Prostate gland (tissue), 2 donors: ENCODE measurements around the gene NXPH4. TPM values are rescaled to one million over a fixed set of nuclear protein-coding genes. Genes with fewer than 3 reads are reported as not detected.

ENCODE experiments used
- DNase-seq: peaks from one replicate; pipeline ENCODE4 v3.0.0-alpha.2; 2019; ENCODE audit warnings: low spot score
- H3K27ac ChIP-seq, 2 donors: fragments of 200-600 bp; sonication (generic); 2 replicates each; pipeline ENCODE4 v1.5.1; 2017 to 2019
- H3K27me3 ChIP-seq: fragments of 200-600 bp; sonication (generic); replicated peaks from 2 replicates; pipeline ENCODE4 v1.5.1; 2019; ENCODE audit not compliant: insufficient read depth
- H3K36me3 ChIP-seq, 2 donors: fragments of 200-600 bp; sonication (generic); 1 replicate in 1 of 2; 2 replicates in 1 of 2; pipeline versions ENCODE4 v1.5.1 to v1.8.1; 2017 to 2019
- H3K4me1 ChIP-seq: fragments of 200-600 bp; sonication (generic); replicated peaks from 2 replicates; pipeline ENCODE4 v1.5.1; 2019
- H3K4me3 ChIP-seq, 2 donors: fragments of 200-600 bp; sonication (generic); 2 replicates each; pipeline ENCODE4 v1.5.1; 2017 to 2019
- H3K9me3 ChIP-seq: fragments of 200-600 bp; sonication (generic); 2 replicates; pipeline ENCODE4 v1.5.1; 2017
- POLR2A ChIP-seq: fragments of 450-650 bp; IDR thresholded peaks from one replicate; pipeline ENCODE4 v1.6.1; 2016; ENCODE audit warnings: antibody characterized with exemption, mild to moderate bottlenecking
- POLR2AphosphoS5 ChIP-seq: sonication (generic); formaldehyde crosslinking; IDR thresholded peaks from one replicate; pipeline ENCODE4 v1.6.1; 2017; ENCODE audit warnings: antibody characterized with exemption
- WGBS: methylation state at CpG from one replicate; pipeline ENCODE4 v1.1.5; 2018; 5-methylcytosine and 5-hydroxymethylcytosine counted together
- intact Hi-C: fragments of 100-400 bp; cut with DNase I; formaldehyde crosslinking; loops from one replicate; pipeline ENCODE4 v1.14.2; 2022
- total RNA-seq, 2 donors: library from RNA; depleted of rRNA; stranded (reverse); fragments of >200 nt; gene quantifications; one replicate each; pipeline ENCODE4 v1.1.0, GENCODE V29; 2016
- TF ChIP-seq, protein P1 (sequence below), 4 experiments: fragments of 200-600 bp in 2 of 4; fragments of 450-650 bp in 2 of 4; sonication (generic) in 2 of 4; IDR thresholded peaks; 1 replicate in 3 of 4; 2 replicates in 1 of 4; pipeline ENCODE4 v1.5.1; 2016 to 2019; ENCODE audit warnings: antibody characterized with exemption in 4 of 4, mild to moderate bottlenecking in 2 of 4, moderate library complexity in 2 of 4

NXPH4 gene
- total RNA-seq, 2 donors from 2014 or later = 10.2 to 18.1 TPM

DNA sequence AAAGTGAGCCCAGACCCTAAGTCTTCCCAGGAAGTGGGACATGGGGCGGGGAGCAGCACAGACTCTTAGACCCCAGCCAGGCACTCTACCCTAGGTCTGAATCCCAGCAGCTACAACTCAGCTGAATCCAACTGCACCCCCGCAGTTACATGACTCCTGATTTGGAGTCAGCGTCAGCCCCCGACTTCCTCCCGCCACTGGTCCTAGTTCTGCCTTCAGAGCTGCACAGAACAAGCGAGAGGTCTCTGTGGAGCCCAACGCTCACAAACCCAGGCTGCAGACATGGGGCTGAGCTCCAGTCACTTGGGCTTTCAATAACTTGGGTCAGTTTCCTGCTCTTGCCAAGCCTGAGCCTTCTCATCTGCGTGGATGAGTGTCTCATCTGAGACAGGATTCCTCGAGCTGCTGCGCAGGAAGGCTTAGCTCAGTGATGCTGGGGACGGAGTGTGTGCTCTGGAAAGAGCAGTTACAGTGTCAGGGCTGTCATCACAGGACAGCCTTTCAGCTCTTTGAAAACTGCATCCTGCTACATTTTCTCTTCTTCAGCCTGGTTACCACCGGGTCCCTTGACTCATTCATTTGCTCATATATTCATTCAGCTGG is 30.6 kb upstream of the NXPH4 start:
- intact Hi-C loops = no loop called here
- no peak for DNase-seq
- no peak overlapping the region for H3K27ac ChIP-seq

DNA sequence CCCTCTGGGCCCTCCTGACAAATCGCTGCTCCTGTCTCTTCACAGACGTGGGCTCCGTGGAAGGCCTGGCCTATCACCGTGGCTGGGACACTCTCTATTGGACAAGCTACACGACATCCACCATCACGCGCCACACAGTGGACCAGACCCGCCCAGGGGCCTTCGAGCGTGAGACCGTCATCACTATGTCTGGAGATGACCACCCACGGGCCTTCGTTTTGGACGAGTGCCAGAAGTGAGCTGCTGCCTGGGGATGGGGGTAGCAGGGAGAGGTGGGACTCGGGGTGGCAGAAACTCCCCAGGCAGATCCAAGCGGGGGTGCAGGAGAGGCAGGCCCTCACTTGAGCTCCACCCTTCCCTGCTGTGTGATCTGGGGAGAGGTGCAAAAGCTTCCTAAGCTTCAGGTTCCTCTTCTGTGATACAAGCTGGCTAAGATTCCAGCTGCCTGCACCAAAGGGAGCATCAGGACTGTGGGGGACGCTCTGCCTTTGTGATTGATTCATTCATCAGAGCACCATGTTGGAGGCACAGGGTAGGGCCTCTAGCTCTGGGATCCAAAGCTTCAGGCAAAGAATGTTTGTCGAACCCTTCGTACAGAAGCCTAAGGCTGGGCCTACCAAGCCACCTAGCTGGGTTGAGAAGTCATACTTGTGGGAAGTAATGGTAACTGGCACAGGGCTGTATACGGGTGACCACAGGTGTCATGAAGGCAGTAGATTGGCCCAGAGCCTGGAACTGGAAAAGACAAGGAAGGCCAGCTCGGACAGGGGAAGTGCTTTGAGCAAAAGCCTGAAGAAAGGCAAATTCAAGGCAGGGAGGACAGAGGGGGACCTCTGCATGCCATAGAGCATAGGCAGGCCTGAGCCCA is 29.1 kb upstream of the NXPH4 start:
- no peak for DNase-seq
- TF ChIP-seq, protein P1, sequence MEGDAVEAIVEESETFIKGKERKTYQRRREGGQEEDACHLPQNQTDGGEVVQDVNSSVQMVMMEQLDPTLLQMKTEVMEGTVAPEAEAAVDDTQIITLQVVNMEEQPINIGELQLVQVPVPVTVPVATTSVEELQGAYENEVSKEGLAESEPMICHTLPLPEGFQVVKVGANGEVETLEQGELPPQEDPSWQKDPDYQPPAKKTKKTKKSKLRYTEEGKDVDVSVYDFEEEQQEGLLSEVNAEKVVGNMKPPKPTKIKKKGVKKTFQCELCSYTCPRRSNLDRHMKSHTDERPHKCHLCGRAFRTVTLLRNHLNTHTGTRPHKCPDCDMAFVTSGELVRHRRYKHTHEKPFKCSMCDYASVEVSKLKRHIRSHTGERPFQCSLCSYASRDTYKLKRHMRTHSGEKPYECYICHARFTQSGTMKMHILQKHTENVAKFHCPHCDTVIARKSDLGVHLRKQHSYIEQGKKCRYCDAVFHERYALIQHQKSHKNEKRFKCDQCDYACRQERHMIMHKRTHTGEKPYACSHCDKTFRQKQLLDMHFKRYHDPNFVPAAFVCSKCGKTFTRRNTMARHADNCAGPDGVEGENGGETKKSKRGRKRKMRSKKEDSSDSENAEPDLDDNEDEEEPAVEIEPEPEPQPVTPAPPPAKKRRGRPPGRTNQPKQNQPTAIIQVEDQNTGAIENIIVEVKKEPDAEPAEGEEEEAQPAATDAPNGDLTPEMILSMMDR (IDR thresholded peaks at IDR 0.05) = no peak
- TF ChIP-seq POLR2AphosphoS5 = no peak
- TF ChIP-seq POLR2A = no peak
- intact Hi-C loops = no loop called here
- Histone ChIP-seq H3K4me3 (no peak overlapping the region), H3K27me3 (no peaks in the 10 kb centered on the region), H3K27ac (no peak overlapping the region), H3K36me3 (peaks cover 3 to 25% of the 10 kb centered on the region in 2 donors), H3K4me1 (no peaks in the 10 kb centered on the region), H3K9me3 (no peaks in the 10 kb centered on the region)
- WGBS = 65% methylated on average over 21 of the region's 21 CpGs

More for the DNA sequence above, 30.6 kb upstream of the NXPH4 start:
- TF ChIP-seq, protein P1 (IDR thresholded peaks at IDR 0.05) = no peak
- TF ChIP-seq POLR2A = no peak
- no peak for TF ChIP-seq POLR2AphosphoS5
- no peaks in the 10 kb centered on the region for H3K27me3 ChIP-seq
- peaks cover 3 to 25% of the 10 kb centered on the region in 2 donors for H3K36me3 ChIP-seq
- 93% methylated on average over 12 of the region's 12 CpGs for WGBS
- H3K4me1 ChIP-seq = no peaks in the 10 kb centered on the region
- H3K4me3 ChIP-seq = no peak overlapping the region
- H3K9me3 ChIP-seq = no peaks in the 10 kb centered on the region

DNA sequence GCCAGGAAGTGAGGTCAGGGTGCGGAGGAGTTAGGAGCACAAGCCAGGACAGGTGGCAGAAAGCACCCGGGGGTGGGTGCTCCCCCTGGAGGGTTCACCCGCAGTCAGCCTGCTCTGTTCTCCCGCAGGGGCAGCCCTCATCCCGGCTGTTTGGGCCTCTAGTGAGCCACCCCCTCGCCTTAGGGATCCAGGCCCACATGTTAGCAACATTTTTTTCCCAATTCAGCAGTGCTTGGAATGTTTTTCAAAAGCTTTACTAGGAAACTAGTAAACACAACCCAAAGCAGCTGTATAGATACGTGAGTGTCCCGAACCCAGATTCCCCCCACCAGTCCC is 28.5 kb upstream of the NXPH4 start:
- intact Hi-C loops = no loop called here
- H3K27me3 ChIP-seq = no peaks in the 10 kb centered on the region
- no peak for TF ChIP-seq POLR2AphosphoS5
- TF ChIP-seq, protein P1 (IDR thresholded peaks at IDR 0.05) = no peak
- no peak for TF ChIP-seq POLR2A
- no peak for DNase-seq
- no peak overlapping the region for H3K27ac ChIP-seq
- H3K4me3 ChIP-seq = no peak overlapping the region
- H3K36me3 ChIP-seq = peaks cover 3 to 26% of the 10 kb centered on the region in 2 donors
- no peaks in the 10 kb centered on the region for H3K4me1 ChIP-seq
- WGBS = 68% methylated on average over 8 of the region's 8 CpGs
- H3K9me3 ChIP-seq = no peaks in the 10 kb centered on the region

DNA sequence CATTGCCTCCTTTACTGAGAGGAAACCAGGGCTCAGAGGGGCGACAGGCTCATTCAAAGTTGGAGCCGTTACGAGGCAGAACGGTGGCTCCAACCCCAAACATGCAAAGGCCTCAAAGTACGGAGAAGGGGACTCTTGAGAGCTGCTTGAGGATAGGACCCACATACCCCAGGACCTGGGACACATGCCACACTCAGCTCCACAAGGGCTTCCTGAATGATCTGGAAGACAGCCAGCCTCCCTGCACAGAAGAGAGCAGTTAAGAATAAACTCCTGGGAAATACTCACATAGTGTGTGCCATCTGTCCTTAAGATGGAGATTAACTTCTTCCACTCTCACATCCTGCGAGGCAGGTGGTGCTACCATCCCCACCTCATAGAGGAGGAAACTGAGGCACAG is 26.6 kb upstream of the NXPH4 start:
- Histone ChIP-seq H3K4me3 (no peak overlapping the region), H3K36me3 (peaks cover 9 to 27% of the 10 kb centered on the region in 2 donors), H3K9me3 (no peaks in the 10 kb centered on the region), H3K27ac (no peak overlapping the region), H3K4me1 (no peaks in the 10 kb centered on the region), H3K27me3 (no peaks in the 10 kb centered on the region)
- 54% methylated on average over 6 of the region's 6 CpGs for WGBS
- intact Hi-C loops = no loop called here
- no peak for DNase-seq
- TF ChIP-seq, protein P1 (IDR thresholded peaks at IDR 0.05) = no peak

DNA sequence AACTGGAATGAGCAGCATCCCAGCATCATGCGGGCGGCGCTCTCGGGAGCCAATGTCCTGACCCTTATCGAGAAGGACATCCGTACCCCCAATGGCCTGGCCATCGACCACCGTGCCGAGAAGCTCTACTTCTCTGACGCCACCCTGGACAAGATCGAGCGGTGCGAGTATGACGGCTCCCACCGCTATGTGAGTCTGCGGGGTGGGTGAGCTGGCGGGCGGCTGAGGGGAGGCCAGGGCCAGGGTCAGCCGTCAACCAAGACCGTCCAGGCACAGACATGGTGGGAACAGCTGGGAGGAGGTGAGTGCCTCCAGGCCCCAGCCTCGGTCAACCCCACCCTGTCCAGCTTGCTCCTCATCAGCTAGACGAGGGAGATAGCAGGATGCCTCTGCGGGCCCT is 25.8 kb upstream of the NXPH4 start:
- Histone ChIP-seq H3K36me3 (peaks cover 9 to 27% of the 10 kb centered on the region in 2 donors), H3K9me3 (no peaks in the 10 kb centered on the region), H3K27ac (no peak overlapping the region), H3K4me3 (no peak overlapping the region), H3K4me1 (no peaks in the 10 kb centered on the region), H3K27me3 (no peaks in the 10 kb centered on the region)
- no peak for DNase-seq
- no peak for TF ChIP-seq POLR2AphosphoS5
- TF ChIP-seq, protein P1 (IDR thresholded peaks at IDR 0.05) = no peak
- TF ChIP-seq POLR2A = no peak
- intact Hi-C loops = no loop called here
- WGBS = 94% methylated on average over 23 of the region's 23 CpGs
